ENCODE results near the gene DSC3. TPM values are rescaled to one million over a fixed set of nuclear protein-coding genes. Genes with fewer than 3 reads are reported as not detected.

Gene DSC3
- total RNA-seq, 1 donor from 2014 or later, result 0.87 TPM

DNA sequence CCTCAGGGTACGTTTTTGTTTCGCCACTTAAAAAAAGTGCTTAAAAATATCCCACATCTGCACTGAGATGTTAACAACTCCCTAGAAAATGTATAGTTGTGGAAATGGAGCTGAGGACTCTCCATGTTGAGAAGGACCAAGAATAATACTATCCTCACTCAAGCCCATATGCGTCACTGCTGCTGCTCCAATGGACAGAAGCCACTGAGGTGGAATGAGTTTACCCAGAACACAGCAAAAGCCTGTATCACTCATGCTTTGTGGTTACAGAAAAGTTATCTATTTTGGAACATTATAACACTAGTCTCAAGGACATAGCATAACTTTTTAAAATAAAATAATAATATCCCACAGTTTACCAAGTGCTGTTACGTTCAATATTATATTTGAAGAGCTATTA lies 31.9 kb downstream of the DSC3 start:
- Mint-ChIP-seq H3K9me3 (ENCODE audit: unreplicated experiment) (no peaks in the 10 kb centered on the region), H3K4me1 (ENCODE audit: unreplicated experiment) (no peaks in the 10 kb centered on the region), H3K4me3 (ENCODE audit: unreplicated experiment) (no peak overlapping the region), H3K36me3 (ENCODE audit: low read depth, unreplicated experiment) (no peaks in the 10 kb centered on the region), H3K27me3 (ENCODE audit: unreplicated experiment) (no peaks in the 10 kb centered on the region), H3K27ac (ENCODE audit: unreplicated experiment) (no peak overlapping the region)
- TF ChIP-seq, protein P1, sequence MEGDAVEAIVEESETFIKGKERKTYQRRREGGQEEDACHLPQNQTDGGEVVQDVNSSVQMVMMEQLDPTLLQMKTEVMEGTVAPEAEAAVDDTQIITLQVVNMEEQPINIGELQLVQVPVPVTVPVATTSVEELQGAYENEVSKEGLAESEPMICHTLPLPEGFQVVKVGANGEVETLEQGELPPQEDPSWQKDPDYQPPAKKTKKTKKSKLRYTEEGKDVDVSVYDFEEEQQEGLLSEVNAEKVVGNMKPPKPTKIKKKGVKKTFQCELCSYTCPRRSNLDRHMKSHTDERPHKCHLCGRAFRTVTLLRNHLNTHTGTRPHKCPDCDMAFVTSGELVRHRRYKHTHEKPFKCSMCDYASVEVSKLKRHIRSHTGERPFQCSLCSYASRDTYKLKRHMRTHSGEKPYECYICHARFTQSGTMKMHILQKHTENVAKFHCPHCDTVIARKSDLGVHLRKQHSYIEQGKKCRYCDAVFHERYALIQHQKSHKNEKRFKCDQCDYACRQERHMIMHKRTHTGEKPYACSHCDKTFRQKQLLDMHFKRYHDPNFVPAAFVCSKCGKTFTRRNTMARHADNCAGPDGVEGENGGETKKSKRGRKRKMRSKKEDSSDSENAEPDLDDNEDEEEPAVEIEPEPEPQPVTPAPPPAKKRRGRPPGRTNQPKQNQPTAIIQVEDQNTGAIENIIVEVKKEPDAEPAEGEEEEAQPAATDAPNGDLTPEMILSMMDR (IDR thresholded peaks at IDR 0.05; ENCODE audit: unreplicated experiment), result no peak
- DNase-seq (ENCODE audit: low spot score), result no peak

DNA sequence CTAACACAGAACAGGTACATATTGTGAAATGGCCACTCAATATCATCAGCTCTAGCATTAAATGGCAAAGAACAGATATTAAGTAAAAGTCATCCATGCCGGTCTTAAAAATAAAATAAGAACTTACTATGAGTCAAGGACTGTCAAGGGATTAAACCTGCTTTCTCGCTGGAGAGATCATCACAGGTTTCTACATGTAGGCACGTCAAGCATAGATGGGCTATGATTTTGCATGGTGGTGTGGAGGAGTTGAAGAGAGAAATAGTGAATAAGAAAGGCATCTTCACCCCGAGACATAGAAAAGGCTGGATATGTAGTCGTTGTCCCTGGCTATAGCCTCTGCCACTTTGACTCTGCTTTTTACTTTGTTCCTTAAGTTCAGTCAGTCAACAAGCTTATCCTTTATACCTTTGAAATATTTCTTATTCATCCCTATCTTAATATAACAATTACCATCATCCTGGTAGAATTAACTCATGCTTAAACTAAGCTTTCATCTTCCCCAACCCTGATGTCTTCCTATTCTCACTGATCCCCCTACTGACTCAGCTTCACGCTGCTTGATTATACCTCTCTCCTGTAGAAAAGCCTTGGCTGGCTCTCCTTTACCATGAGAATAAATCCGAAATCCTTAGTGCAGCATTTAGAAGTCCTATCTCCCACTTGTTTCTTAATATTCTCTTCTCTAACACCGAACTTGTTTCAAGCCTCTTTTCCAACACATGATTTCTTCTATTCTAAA lies 42.5 kb downstream of the DSC3 start:
- Mint-ChIP-seq H3K27me3 (ENCODE audit: unreplicated experiment) (peaks cover 2% of the 10 kb centered on the region), H3K36me3 (ENCODE audit: low read depth, unreplicated experiment) (no peaks in the 10 kb centered on the region), H3K4me1 (ENCODE audit: unreplicated experiment) (no peaks in the 10 kb centered on the region), H3K27ac (ENCODE audit: unreplicated experiment) (no peak overlapping the region), H3K9me3 (ENCODE audit: unreplicated experiment) (no peaks in the 10 kb centered on the region), H3K4me3 (ENCODE audit: unreplicated experiment) (no peak overlapping the region)
- TF ChIP-seq, protein P1 (IDR thresholded peaks at IDR 0.05; ENCODE audit: unreplicated experiment), result no peak
- no peak for DNase-seq (ENCODE audit: low spot score)

DNA sequence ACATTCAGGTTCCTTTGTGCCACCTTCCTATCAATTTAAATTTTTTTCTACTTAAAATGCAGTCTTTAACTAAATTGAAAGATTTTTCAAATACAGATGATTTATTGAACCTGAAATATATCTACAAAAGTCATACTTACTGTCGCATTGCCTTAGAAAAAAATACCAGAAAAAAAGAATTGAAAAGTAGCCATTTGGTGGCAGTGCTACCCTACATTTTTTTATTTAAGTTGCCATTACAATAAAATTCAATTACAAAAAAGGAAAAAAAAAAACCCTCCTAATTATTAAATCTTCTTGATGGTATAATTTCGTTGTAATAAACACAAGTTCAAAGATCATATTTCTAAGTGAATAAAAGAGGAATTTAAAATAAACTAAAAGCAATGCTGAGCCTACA lies 43.4 kb downstream of the DSC3 start:
- TF ChIP-seq, protein P1 (IDR thresholded peaks at IDR 0.05; ENCODE audit: unreplicated experiment), result no peak
- no peaks in the 10 kb centered on the region for H3K4me1 Mint-ChIP-seq (ENCODE audit: unreplicated experiment)
- no peaks in the 10 kb centered on the region for H3K36me3 Mint-ChIP-seq (ENCODE audit: low read depth, unreplicated experiment)

DNA sequence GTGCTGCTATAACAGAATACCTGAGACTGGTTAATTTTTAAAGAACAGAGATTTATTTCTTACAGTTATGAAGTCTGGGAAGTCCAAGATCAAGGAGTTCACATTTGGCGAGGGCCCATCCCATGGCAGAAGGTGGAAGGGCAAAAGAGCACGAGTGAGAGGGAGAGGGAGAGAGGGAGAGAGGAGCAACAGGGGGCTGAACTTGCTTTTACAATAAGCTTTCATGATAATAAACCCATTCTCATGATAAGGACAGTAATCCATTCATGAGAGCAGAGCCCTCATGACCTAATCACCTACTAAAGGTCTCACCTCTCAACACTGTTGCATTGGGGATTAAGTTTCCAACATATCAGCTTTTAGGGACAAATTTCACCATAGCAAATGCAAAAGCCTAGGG lies 45.3 kb downstream of the DSC3 start:
- no peaks in the 10 kb centered on the region for H3K36me3 Mint-ChIP-seq (ENCODE audit: low read depth, unreplicated experiment)
- TF ChIP-seq, protein P1 (IDR thresholded peaks at IDR 0.05; ENCODE audit: unreplicated experiment), result no peak
- no peak for DNase-seq (ENCODE audit: low spot score)
- H3K4me3 Mint-ChIP-seq (ENCODE audit: unreplicated experiment), result no peak overlapping the region
- H3K27me3 Mint-ChIP-seq (ENCODE audit: unreplicated experiment), result peaks cover 3% of the 10 kb centered on the region
- H3K4me1 Mint-ChIP-seq (ENCODE audit: unreplicated experiment), result no peaks in the 10 kb centered on the region
- no peak overlapping the region for H3K27ac Mint-ChIP-seq (ENCODE audit: unreplicated experiment)
- no peaks in the 10 kb centered on the region for H3K9me3 Mint-ChIP-seq (ENCODE audit: unreplicated experiment)

More for the DNA sequence above, 43.4 kb downstream of the DSC3 start:
- no peak for DNase-seq (ENCODE audit: low spot score)
- Mint-ChIP-seq H3K4me3 (ENCODE audit: unreplicated experiment) (no peak overlapping the region), H3K9me3 (ENCODE audit: unreplicated experiment) (no peaks in the 10 kb centered on the region), H3K27me3 (ENCODE audit: unreplicated experiment) (peaks cover 3% of the 10 kb centered on the region), H3K27ac (ENCODE audit: unreplicated experiment) (no peak overlapping the region)

DNA sequence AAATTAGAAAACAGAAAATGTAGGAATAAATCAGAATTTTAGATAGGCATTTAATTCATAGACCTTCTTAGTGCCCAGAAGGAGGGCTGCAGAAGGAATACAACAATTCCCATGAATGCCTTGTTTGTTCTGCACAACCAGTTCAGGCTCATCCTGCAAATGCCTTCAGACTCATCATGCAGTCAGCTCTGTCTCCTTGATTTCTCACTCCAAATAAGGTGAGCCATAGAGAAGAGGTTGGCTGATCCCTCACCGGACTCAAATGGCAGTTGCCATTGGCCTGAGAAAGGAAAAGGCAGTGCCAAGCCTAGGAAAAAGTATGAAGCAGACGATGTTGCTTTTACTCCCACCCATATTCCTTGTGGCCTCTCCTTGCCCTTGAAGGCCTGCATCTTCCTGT lies 50.3 kb downstream of the DSC3 start:
- DNase-seq (ENCODE audit: low spot score), result no peak
- no peaks in the 10 kb centered on the region for H3K9me3 Mint-ChIP-seq (ENCODE audit: unreplicated experiment)
- TF ChIP-seq, protein P1 (IDR thresholded peaks at IDR 0.05; ENCODE audit: unreplicated experiment), result no peak
- no peaks in the 10 kb centered on the region for H3K36me3 Mint-ChIP-seq (ENCODE audit: low read depth, unreplicated experiment)
- no peaks in the 10 kb centered on the region for H3K4me1 Mint-ChIP-seq (ENCODE audit: unreplicated experiment)
- H3K27me3 Mint-ChIP-seq (ENCODE audit: unreplicated experiment), result peaks cover 3% of the 10 kb centered on the region
- no peak overlapping the region for H3K27ac Mint-ChIP-seq (ENCODE audit: unreplicated experiment)
- H3K4me3 Mint-ChIP-seq (ENCODE audit: unreplicated experiment), result no peak overlapping the region
